ENCODE results near the gene RTN4. TPM values are rescaled to one million over a fixed set of nuclear protein-coding genes. Genes with fewer than 3 reads are reported as not detected.

RTN4 gene
- total and polyA plus RNA-seq, 2 donors from 2014 or later: 296 to 329 TPM

DNA sequence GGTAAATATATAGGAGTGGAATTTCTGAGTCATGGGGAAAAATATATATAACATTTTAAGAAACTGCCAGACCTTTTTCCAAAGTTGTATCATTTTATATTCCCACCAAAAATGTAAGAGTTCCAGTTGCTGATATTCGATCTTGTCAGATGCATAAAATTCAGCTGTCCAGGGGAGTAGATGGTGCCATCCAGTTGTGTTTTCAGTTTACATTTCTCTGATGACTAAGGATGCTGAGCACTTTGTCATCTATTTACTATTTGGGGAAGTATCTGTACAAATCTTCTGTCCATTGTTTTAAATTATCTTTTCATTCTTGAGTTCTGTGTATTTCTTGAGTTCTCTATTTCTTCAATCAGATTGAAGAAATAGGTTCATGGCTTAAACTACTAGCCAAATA, 126.1 kb downstream of the RTN4 start:
- no peaks in the 10 kb centered on the region for H3K27me3 ChIP-seq (ENCODE audit: control insufficient read depth, insufficient read depth, low read length)
- H3K27ac ChIP-seq (ENCODE audit: low read depth in 2 of 2, low read length in 2 of 2): no peak overlapping the region
- no peak overlapping the region for H3K9ac ChIP-seq (ENCODE audit: low read length in 3 of 3)
- intact Hi-C loops (cut with DNase I): no loop called here
- FAIRE-seq (no peak), DNase-seq (no peak)
- peaks cover 0 to 4% (median 0%) of the 10 kb centered on the region in 3 donors for H3K9me3 ChIP-seq (ENCODE audit: control insufficient read depth in 2 of 3, insufficient read depth in 1 of 3, low read length in 3 of 3)
- no peaks in the 10 kb centered on the region for H3K36me3 ChIP-seq (ENCODE audit: control insufficient read depth in 2 of 3, insufficient read depth in 3 of 3, low read length in 3 of 3)
- H3K4me1 ChIP-seq (ENCODE audit: control insufficient read depth in 2 of 3, insufficient read depth in 2 of 3, low read depth in 1 of 3, low read length in 3 of 3): no peaks in the 10 kb centered on the region
- H3K4me3 ChIP-seq (ENCODE audit: low read length in 3 of 3): no peak overlapping the region
- TF ChIP-seq, protein P1, sequence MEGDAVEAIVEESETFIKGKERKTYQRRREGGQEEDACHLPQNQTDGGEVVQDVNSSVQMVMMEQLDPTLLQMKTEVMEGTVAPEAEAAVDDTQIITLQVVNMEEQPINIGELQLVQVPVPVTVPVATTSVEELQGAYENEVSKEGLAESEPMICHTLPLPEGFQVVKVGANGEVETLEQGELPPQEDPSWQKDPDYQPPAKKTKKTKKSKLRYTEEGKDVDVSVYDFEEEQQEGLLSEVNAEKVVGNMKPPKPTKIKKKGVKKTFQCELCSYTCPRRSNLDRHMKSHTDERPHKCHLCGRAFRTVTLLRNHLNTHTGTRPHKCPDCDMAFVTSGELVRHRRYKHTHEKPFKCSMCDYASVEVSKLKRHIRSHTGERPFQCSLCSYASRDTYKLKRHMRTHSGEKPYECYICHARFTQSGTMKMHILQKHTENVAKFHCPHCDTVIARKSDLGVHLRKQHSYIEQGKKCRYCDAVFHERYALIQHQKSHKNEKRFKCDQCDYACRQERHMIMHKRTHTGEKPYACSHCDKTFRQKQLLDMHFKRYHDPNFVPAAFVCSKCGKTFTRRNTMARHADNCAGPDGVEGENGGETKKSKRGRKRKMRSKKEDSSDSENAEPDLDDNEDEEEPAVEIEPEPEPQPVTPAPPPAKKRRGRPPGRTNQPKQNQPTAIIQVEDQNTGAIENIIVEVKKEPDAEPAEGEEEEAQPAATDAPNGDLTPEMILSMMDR (IDR thresholded peaks at IDR 0.05; ENCODE audit: borderline replicate concordance, extremely low read depth, insufficient read depth): no peak

Other genes starting within 250 kb of the RTN4 start
- 14.0 TPM for gene CLHC1, start 181.8 kb upstream of the RTN4 start, total RNA-seq
- 8.3 TPM for gene CLHC1, start 181.8 kb upstream of the RTN4 start, polyA plus RNA-seq (ENCODE audit: insufficient read depth, low read depth, low replicate concordance)
- gene RPS27A, start 182.2 kb upstream of the RTN4 start, total RNA-seq: 896 TPM
- 1,835 TPM for gene RPS27A, start 182.2 kb upstream of the RTN4 start, polyA plus RNA-seq (ENCODE audit: insufficient read depth, low read depth, low replicate concordance)
- 27.3 TPM for gene MTIF2, start 218.8 kb upstream of the RTN4 start, total RNA-seq
- gene MTIF2, start 218.8 kb upstream of the RTN4 start, polyA plus RNA-seq (ENCODE audit: insufficient read depth, low read depth, low replicate concordance): 26.0 TPM